Measurements from ENCODE around the gene CSTF1.
A peak's percentile ranks its signal among the peaks of the same experiment; 100 is the strongest.

The CSTF1 gene

GRCh38 chr20:56347628-56348304, 44.7 kb upstream of the CSTF1 start:
- H3K4me1 ChIP-seq (ENCODE audit: low read length): peaks cover 3% of the 10 kb centered on the region
- peaks cover under 1% of the 10 kb centered on the region; the same call in 1 of the 2 replicates for H4K20me1 ChIP-seq (ENCODE audit: insufficient read depth, low read length)
- no peaks in the 10 kb centered on the region for H3K79me2 ChIP-seq (ENCODE audit: low read length)
- no peak overlapping the region for H3K4me2 ChIP-seq (ENCODE audit: low read length)
- TF ChIP-seq EZH2phosphoT487 (IDR thresholded peaks at IDR 0.05; ENCODE audit: low read depth): no peak
- no peak for TF ChIP-seq CTCF (IDR thresholded peaks at IDR 0.05; ENCODE audit: low read depth, low read length)
- H3K4me3 ChIP-seq (ENCODE audit: low read length): no peak overlapping the region
- no peak overlapping the region for H3K27ac ChIP-seq (ENCODE audit: low read length)
- H3K27me3 ChIP-seq (ENCODE audit: low read depth, low read length): peaks cover 2% of the 10 kb centered on the region; the same call in 1 of the 2 replicates
- H3K9me3 ChIP-seq (ENCODE audit: insufficient read depth, low read length): no peaks in the 10 kb centered on the region
- H3K36me3 ChIP-seq (replicated peaks; ENCODE audit: low read depth, low read length): no peaks in the 10 kb centered on the region
- no peak overlapping the region for H2AFZ ChIP-seq (ENCODE audit: low read depth, low read length)
- no peak overlapping the region for H3K9ac ChIP-seq (ENCODE audit: low read length)

- H3K4me2 ChIP-seq (ENCODE audit: low read length): no peak overlapping the region
- no peaks in the 10 kb centered on the region; the same call in 1 of the 2 replicates for H4K20me1 ChIP-seq (ENCODE audit: insufficient read depth, low read length)
- H3K27me3 ChIP-seq (ENCODE audit: low read depth, low read length): no peaks in the 10 kb centered on the region
- H2AFZ ChIP-seq (ENCODE audit: low read depth, low read length): no peak overlapping the region
- H3K79me2 ChIP-seq (ENCODE audit: low read length): no peaks in the 10 kb centered on the region
- no peak overlapping the region for H3K9ac ChIP-seq (ENCODE audit: low read length)
- no peaks in the 10 kb centered on the region for H3K36me3 ChIP-seq (replicated peaks; ENCODE audit: low read depth, low read length)
- H3K4me1 ChIP-seq (ENCODE audit: low read length): peaks cover 3% of the 10 kb centered on the region
- no peak overlapping the region for H3K27ac ChIP-seq (ENCODE audit: low read length)
- TF ChIP-seq CTCF (IDR thresholded peaks at IDR 0.05; ENCODE audit: low read depth, low read length): no peak
- no peak for TF ChIP-seq EZH2phosphoT487 (IDR thresholded peaks at IDR 0.05; ENCODE audit: low read depth)
- no peaks in the 10 kb centered on the region for H3K9me3 ChIP-seq (ENCODE audit: insufficient read depth, low read length)
- H3K4me3 ChIP-seq (ENCODE audit: low read length): no peak overlapping the region
These were observed 44.1 kb upstream of the CSTF1 start for GRCh38 chr20:56348305-56348693.

- Histone ChIP-seq H3K27me3 (ENCODE audit: low read depth, low read length) (no peaks in the 10 kb centered on the region), H3K4me3 (ENCODE audit: low read length) (no peak overlapping the region), H3K4me2 (ENCODE audit: low read length) (0 out of 2 replicates have a peak overlapping the region, but pooled peaks have one; percentile 25), H3K27ac (ENCODE audit: low read length) (no peak overlapping the region), H4K20me1 (ENCODE audit: insufficient read depth, low read length) (no peaks in the 10 kb centered on the region; the same call in 1 of the 2 replicates), H2AFZ (ENCODE audit: low read depth, low read length) (no peak overlapping the region), H3K4me1 (ENCODE audit: low read length) (peaks cover 3% of the 10 kb centered on the region), H3K36me3 (replicated peaks; ENCODE audit: low read depth, low read length) (no peaks in the 10 kb centered on the region), H3K9ac (ENCODE audit: low read length) (no peak overlapping the region), H3K79me2 (ENCODE audit: low read length) (no peaks in the 10 kb centered on the region), H3K9me3 (ENCODE audit: insufficient read depth, low read length) (no peaks in the 10 kb centered on the region)
- TF ChIP-seq CTCF (IDR thresholded peaks at IDR 0.05; ENCODE audit: low read depth, low read length) (no peak), EZH2phosphoT487 (IDR thresholded peaks at IDR 0.05; ENCODE audit: low read depth) (no peak)
These were observed 43.7 kb upstream of the CSTF1 start for GRCh38 chr20:56348746-56349145.

- H3K79me2 ChIP-seq (ENCODE audit: low read length): no peaks in the 10 kb centered on the region
- H4K20me1 ChIP-seq (ENCODE audit: insufficient read depth, low read length): no peaks in the 10 kb centered on the region
- H3K27ac ChIP-seq (ENCODE audit: low read length): no peak overlapping the region
- no peak overlapping the region for H3K4me2 ChIP-seq (ENCODE audit: low read length)
- no peak overlapping the region for H2AFZ ChIP-seq (ENCODE audit: low read depth, low read length)
- H3K36me3 ChIP-seq (replicated peaks; ENCODE audit: low read depth, low read length): no peaks in the 10 kb centered on the region
- no peak overlapping the region for H3K4me3 ChIP-seq (ENCODE audit: low read length)
- H3K27me3 ChIP-seq (ENCODE audit: low read depth, low read length): peaks cover 8% of the 10 kb centered on the region; the same call in 1 of the 2 replicates
- TF ChIP-seq CTCF (IDR thresholded peaks at IDR 0.05; ENCODE audit: low read depth, low read length): no peak
- TF ChIP-seq EZH2phosphoT487 (IDR thresholded peaks at IDR 0.05; ENCODE audit: low read depth): no peak
- peaks cover 3% of the 10 kb centered on the region for H3K4me1 ChIP-seq (ENCODE audit: low read length)
- H3K9ac ChIP-seq (ENCODE audit: low read length): no peak overlapping the region
- no peaks in the 10 kb centered on the region for H3K9me3 ChIP-seq (ENCODE audit: insufficient read depth, low read length)
These were observed 41.6 kb upstream of the CSTF1 start for GRCh38 chr20:56350842-56351241.

Measured in OCI-LY3 (cell line).